Endothelial cell of umbilical vein (primary cell): ENCODE data around the gene CCNY. TPM values are rescaled to one million over a fixed set of nuclear protein-coding genes. Genes with fewer than 3 reads are reported as not detected.
"Not testable (repeated sequence)": the region's sequence is repeated elsewhere in the genome, so short reads cannot be mapped to it uniquely, and the experiment has no call there.

Source experiments
- BruUV-seq: library from RNA; stranded (reverse); fragments of 400-500 nt; replicated peaks from 2 replicates; lab custom pipeline; 2021; lab: Mats Ljungman, UMichigan
- CTCF ChIA-PET: fragments of 300-600, 350-600 bp; sonication (Branson Sonifier 250); formaldehyde crosslinking; loops from one replicate; lab custom pipeline; 2021; ENCODE audit warnings: antibody characterized with exemption, inconsistent platforms; lab: Charles Lee
- POLR2A ChIA-PET: fragments of 300-600, 350-600 bp; sonication (Branson Sonifier 250); formaldehyde crosslinking; loops from one replicate; lab custom pipeline; 2021; ENCODE audit warnings: antibody characterized with exemption, inconsistent platforms; lab: Charles Lee
- DNase-seq: peaks from one replicate; pipeline ENCODE4 v3.0.0-alpha.2; 2011; ENCODE audit warnings: low read depth, low spot score
- FAIRE-seq: peaks from 2 replicates; lab custom pipeline; 2011; peaks lifted over from hg19 to GRCh38; lab: Jason Lieb, UNC
- H2AFZ ChIP-seq: 2 replicates; pipeline ENCODE4 v1.6.0; 2012; ENCODE audit warnings: low read depth, low read length, control low read depth, inconsistent platforms
- H3K27ac ChIP-seq: 2 replicates; pipeline ENCODE4 v1.5.1; 2011; ENCODE audit warnings: low read depth, mild to moderate bottlenecking, control low read depth, low read length, moderate library complexity; ENCODE audit not compliant: insufficient read depth
- H3K27me3 ChIP-seq, 2 experiments: 2 replicates each; pipeline versions ENCODE4 v1.6.0 to v1.6.1; 2011; ENCODE audit warnings: low read length in 2 of 2, mixed read lengths in 1 of 2; ENCODE audit not compliant: control insufficient read depth in 2 of 2, insufficient read depth in 2 of 2
- H3K36me3 ChIP-seq, 2 experiments: 2 replicates in 1 of 2; 3 replicates in 1 of 2; pipeline ENCODE4 v1.5.1; 2011; ENCODE audit warnings: low read length in 2 of 2, mild to moderate bottlenecking in 1 of 2, moderate library complexity in 1 of 2; ENCODE audit not compliant: control insufficient read depth in 2 of 2, insufficient read depth in 2 of 2; ENCODE audit errors: extremely low read depth in 1 of 2
- H3K4me1 ChIP-seq: 3 replicates; pipeline ENCODE4 v1.5.1; 2011; ENCODE audit warnings: mild to moderate bottlenecking, low read length; ENCODE audit not compliant: control insufficient read depth, insufficient read depth; ENCODE audit errors: extremely low read depth
- H3K4me2 ChIP-seq: 2 replicates; pipeline ENCODE4 v1.6.1; 2011; ENCODE audit warnings: low read length, control low read depth, mixed read lengths; ENCODE audit not compliant: insufficient read depth
- H3K4me3 ChIP-seq, 3 experiments: fragments of 200-600 bp in 1 of 3; sonication (generic), shearing (Covaris generic) in 1 of 3; replicated peaks in 1 of 3; 2 replicates each; pipeline ENCODE4 v1.5.1; 2011 to 2016; ENCODE audit warnings: control low read depth in 3 of 3, low read length in 3 of 3, mild to moderate bottlenecking in 2 of 3, inconsistent platforms in 1 of 3, low read depth in 1 of 3, moderate library complexity in 1 of 3; ENCODE audit not compliant: insufficient read depth in 1 of 3
- H3K79me2 ChIP-seq: 2 replicates; pipeline ENCODE4 v1.6.0; 2012; ENCODE audit warnings: low read length, inconsistent platforms; ENCODE audit not compliant: control insufficient read depth, insufficient read depth
- H3K9ac ChIP-seq: replicated peaks from 2 replicates; pipeline ENCODE3; 2011; ENCODE audit warnings: low read length, control low read depth; ENCODE audit not compliant: insufficient read depth; ENCODE audit errors: extremely low read depth
- H3K9me1 ChIP-seq: replicated peaks from 3 replicates; pipeline ENCODE4 v1.6.0; 2011; ENCODE audit warnings: mild to moderate bottlenecking, low read length; ENCODE audit not compliant: control insufficient read depth, insufficient read depth; ENCODE audit errors: extremely low read depth
- H3K9me3 ChIP-seq: replicated peaks from 2 replicates; pipeline ENCODE4 v1.5.1; 2012; ENCODE audit warnings: low read length, inconsistent platforms; ENCODE audit not compliant: control insufficient read depth, insufficient read depth
- H4K20me1 ChIP-seq: replicated peaks from 2 replicates; pipeline ENCODE3; 2011; ENCODE audit warnings: mild to moderate bottlenecking, low read length; ENCODE audit not compliant: control insufficient read depth, insufficient read depth; ENCODE audit errors: extremely low read depth
- FOS ChIP-seq: IDR thresholded peaks from 2 replicates; pipeline ENCODE4 v1.6.1; 2011; ENCODE audit warnings: mild to moderate bottlenecking, low read length, moderate library complexity, borderline replicate concordance; ENCODE audit not compliant: insufficient read depth
- GATA2 ChIP-seq: IDR thresholded peaks from 2 replicates; pipeline ENCODE4 v1.7.0; 2011; ENCODE audit warnings: low read depth, mild to moderate bottlenecking, moderate library complexity, mixed read lengths, low read length; ENCODE audit not compliant: insufficient read length, insufficient read depth
- dilution Hi-C: fragments of 300-500 bp; cut with MboI; formaldehyde crosslinking; loops from one replicate; pipeline ENCODE4 v1.15.0; 2019; ENCODE audit warnings: low sequenced_read_pairs; ENCODE audit not compliant: extremely low pct_ligation_motif_present
- intact Hi-C: fragments of 100-400 bp; cut with micrococcal nuclease; formaldehyde crosslinking; loops from one replicate; pipeline ENCODE4 v1.10.0; 2022
- polyA plus RNA-seq, 4 experiments: library from polyadenylated mRNA; depleted of rRNA in 3 of 4; stranded (reverse) in 3 of 4; unstranded in 1 of 4; fragments of >200 nt; gene quantifications; 2 replicates each; pipeline versions ENCODE4 v1.2.1 to v1.2.3, GENCODE V29; 2011 to 2012; ENCODE audit warnings: missing spikeins in 1 of 4
- total RNA-seq: library from RNA; stranded (reverse); gene quantifications from 2 replicates; pipeline ENCODE4 v1.2.3, GENCODE V29; 2021
- TF ChIP-seq, protein P1 (sequence below), 2 donors: IDR thresholded peaks; 1 replicate in 1 of 2; 2 replicates in 1 of 2; pipeline ENCODE4 v1.5.1; 2011; ENCODE audit warnings: low read length in 2 of 2, mild to moderate bottlenecking in 2 of 2, moderate library complexity in 2 of 2, control low read depth in 1 of 2, inconsistent platforms in 1 of 2, low read depth in 1 of 2; ENCODE audit not compliant: insufficient read depth in 1 of 2; ENCODE audit errors: extremely low read depth in 1 of 2

The CCNY gene
- total and polyA plus RNA-seq, 2 donors (not counting 3 experiments of a cell fraction or from before 2014, with no cell fraction given), result 61.5 to 107 TPM

DNA sequence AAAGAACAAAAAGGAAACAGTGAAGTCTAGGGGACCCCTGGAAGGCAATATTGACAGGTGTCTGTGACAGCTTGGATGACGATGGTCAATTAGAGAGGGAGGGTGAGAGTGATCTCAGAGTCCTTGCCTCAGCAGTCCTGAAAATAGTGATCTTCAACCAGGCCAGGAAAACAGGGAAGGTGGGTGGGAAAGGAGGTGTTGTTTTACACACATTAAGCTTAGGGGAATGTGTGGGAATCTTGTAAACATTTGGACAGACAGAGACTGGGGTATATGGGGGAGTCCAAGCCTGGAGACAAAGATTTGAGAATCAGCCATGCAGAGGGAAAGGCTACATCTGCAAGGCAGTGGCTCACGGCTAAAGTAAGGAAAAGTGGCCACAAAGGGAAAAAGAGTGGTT is 27.5 kb upstream of the CCNY start:
- Histone ChIP-seq H3K36me3 (no peaks in the 10 kb centered on the region), H4K20me1 (no peaks in the 10 kb centered on the region), H2AFZ (no peak overlapping the region), H3K4me2 (no peak overlapping the region), H3K9me3 (no peaks in the 10 kb centered on the region), H3K79me2 (no peaks in the 10 kb centered on the region), H3K27ac (no peak overlapping the region), H3K27me3 (peaks cover 3 to 12% of the 10 kb centered on the region in 2 experiments), H3K9me1 (no peaks in the 10 kb centered on the region), H3K4me3 (no peak overlapping the region), H3K9ac (no peak overlapping the region), H3K4me1 (no peaks in the 10 kb centered on the region)
- BruUV-seq, result no TSS peak
- dilution Hi-C loops, result no loop called here
- CTCF ChIA-PET, result interaction anchor here (1.6 kb wide), 1 partner anchor 43 kb away, joined by 3 read pairs; no protein-coding TSS in a partner anchor
- POLR2A ChIA-PET, result no interaction called here
- TF ChIP-seq, protein P1, sequence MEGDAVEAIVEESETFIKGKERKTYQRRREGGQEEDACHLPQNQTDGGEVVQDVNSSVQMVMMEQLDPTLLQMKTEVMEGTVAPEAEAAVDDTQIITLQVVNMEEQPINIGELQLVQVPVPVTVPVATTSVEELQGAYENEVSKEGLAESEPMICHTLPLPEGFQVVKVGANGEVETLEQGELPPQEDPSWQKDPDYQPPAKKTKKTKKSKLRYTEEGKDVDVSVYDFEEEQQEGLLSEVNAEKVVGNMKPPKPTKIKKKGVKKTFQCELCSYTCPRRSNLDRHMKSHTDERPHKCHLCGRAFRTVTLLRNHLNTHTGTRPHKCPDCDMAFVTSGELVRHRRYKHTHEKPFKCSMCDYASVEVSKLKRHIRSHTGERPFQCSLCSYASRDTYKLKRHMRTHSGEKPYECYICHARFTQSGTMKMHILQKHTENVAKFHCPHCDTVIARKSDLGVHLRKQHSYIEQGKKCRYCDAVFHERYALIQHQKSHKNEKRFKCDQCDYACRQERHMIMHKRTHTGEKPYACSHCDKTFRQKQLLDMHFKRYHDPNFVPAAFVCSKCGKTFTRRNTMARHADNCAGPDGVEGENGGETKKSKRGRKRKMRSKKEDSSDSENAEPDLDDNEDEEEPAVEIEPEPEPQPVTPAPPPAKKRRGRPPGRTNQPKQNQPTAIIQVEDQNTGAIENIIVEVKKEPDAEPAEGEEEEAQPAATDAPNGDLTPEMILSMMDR (IDR thresholded peaks at IDR 0.05; ENCODE audit: extremely low read depth in 1 of 2, insufficient read depth in 1 of 2, low read depth in 1 of 2, low read length in 2 of 2), result no peak
- TF ChIP-seq FOS (no peak), GATA2 (no peak)
- no peak for DNase-seq
- intact Hi-C loops, result no loop called here
- no peak for FAIRE-seq

- CTCF ChIA-PET, result interaction anchor here (0.7 kb wide), 2 partner anchors 50 to 242 kb away, joined by 4 to 5 read pairs; no protein-coding TSS in a partner anchor
- H3K36me3 ChIP-seq, intact Hi-C loops, H3K4me2 ChIP-seq, DNase-seq, H3K27ac ChIP-seq, H4K20me1 ChIP-seq, H3K9ac ChIP-seq, BruUV-seq, H3K79me2 ChIP-seq, FAIRE-seq, H3K9me3 ChIP-seq, H2AFZ ChIP-seq, POLR2A ChIA-PET, H3K4me3 ChIP-seq, dilution Hi-C loops, H3K4me1 ChIP-seq, H3K27me3 ChIP-seq, H3K9me1 ChIP-seq: not testable (repeated sequence)
Observed at GRCh38 chr10:35314142-35314541, 22.2 kb upstream of the CCNY start.

DNA sequence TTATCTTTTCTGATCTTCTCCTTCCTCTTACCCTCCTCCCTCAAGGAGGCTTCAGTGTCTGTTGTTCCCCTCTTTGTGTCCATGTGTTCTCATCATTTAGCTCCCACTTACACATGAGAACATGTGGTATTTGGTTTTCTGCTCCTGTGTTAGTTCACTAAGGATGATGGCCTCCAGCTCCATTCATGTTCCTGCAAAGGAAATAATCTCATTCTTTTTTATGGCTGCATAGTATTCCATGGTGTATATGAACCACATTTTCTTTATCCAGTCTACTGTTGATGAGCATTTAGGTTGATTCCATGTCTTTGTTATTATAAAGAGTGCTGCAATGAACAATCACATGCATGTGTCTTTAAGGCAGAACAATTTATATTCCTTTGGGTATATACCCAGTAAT is 21.1 kb upstream of the CCNY start:
- BruUV-seq, dilution Hi-C loops, H3K4me3 ChIP-seq, H3K9me1 ChIP-seq, H3K27me3 ChIP-seq, POLR2A ChIA-PET, H3K9me3 ChIP-seq, H4K20me1 ChIP-seq, H3K36me3 ChIP-seq, DNase-seq, H3K79me2 ChIP-seq, H3K9ac ChIP-seq, H2AFZ ChIP-seq, H3K27ac ChIP-seq, CTCF ChIA-PET, intact Hi-C loops, H3K4me1 ChIP-seq, FAIRE-seq, H3K4me2 ChIP-seq: not testable (repeated sequence)
